ENCODE measurements around the gene ITPKB. TPM values are rescaled to one million over a fixed set of nuclear protein-coding genes. Genes with fewer than 3 reads are reported as not detected.

Gene ITPKB
- total RNA-seq, 1 experiment from 2014 or later: 9.5 TPM

GRCh38 chr1:226696547-226696946, 42.5 kb downstream of the ITPKB start:
- DNase-seq (ENCODE audit: unreplicated experiment): no peak
- no peaks in the 10 kb centered on the region for H3K9me3 Mint-ChIP-seq (ENCODE audit: unreplicated experiment)
- BruUV-seq (replicated peaks): no TSS peak
- TF ChIP-seq CTCF (IDR thresholded peaks at IDR 0.05; ENCODE audit: unreplicated experiment): no peak
- H3K4me1 Mint-ChIP-seq (ENCODE audit: insufficient read depth, unreplicated experiment): peaks cover 13% of the 10 kb centered on the region
- no peak overlapping the region for H3K4me3 Mint-ChIP-seq (ENCODE audit: unreplicated experiment)
- H3K27ac Mint-ChIP-seq (ENCODE audit: low read depth, unreplicated experiment): no peak overlapping the region
- CTCF ChIA-PET: interaction anchor here (0.6 to 2.1 kb wide), 7 partner anchors 9 to 1360 kb away, joined by 3 to 9 read pairs (median 4); no protein-coding TSS in a partner anchor
- intact Hi-C loops (cut with micrococcal nuclease): no loop called here
- H3K27me3 Mint-ChIP-seq (ENCODE audit: insufficient read depth, unreplicated experiment): no peaks in the 10 kb centered on the region
- H3K36me3 Mint-ChIP-seq (ENCODE audit: insufficient read depth, unreplicated experiment): peaks cover 4% of the 10 kb centered on the region
- POLR2A ChIA-PET: interaction anchor here (0.6 to 1.6 kb wide), 10 partner anchors 16 to 272 kb away, joined by 3 to 5 read pairs (median 3); no protein-coding TSS in a partner anchor

- peaks cover 18% of the 10 kb centered on the region for H3K4me1 Mint-ChIP-seq (ENCODE audit: insufficient read depth, unreplicated experiment)
- BruUV-seq (replicated peaks): no TSS peak
- POLR2A ChIA-PET: interaction anchor here (1.0 to 5.1 kb wide), 4 partner anchors 8 to 271 kb away, joined by 3 to 41 read pairs (median 4); no protein-coding TSS in a partner anchor
- no peak overlapping the region for H3K27ac Mint-ChIP-seq (ENCODE audit: low read depth, unreplicated experiment)
- no peaks in the 10 kb centered on the region for H3K27me3 Mint-ChIP-seq (ENCODE audit: insufficient read depth, unreplicated experiment)
- CTCF ChIA-PET: interaction anchor here (1.5 to 2.0 kb wide), 2 partner anchors 8 to 17 kb away, joined by 4 to 8 read pairs; no protein-coding TSS in a partner anchor
- H3K4me3 Mint-ChIP-seq (ENCODE audit: unreplicated experiment): no peak overlapping the region
- intact Hi-C loops (cut with micrococcal nuclease): no loop called here
- peaks cover 4% of the 10 kb centered on the region for H3K36me3 Mint-ChIP-seq (ENCODE audit: insufficient read depth, unreplicated experiment)
- DNase-seq (ENCODE audit: unreplicated experiment): no peak
- TF ChIP-seq CTCF (IDR thresholded peaks at IDR 0.05; ENCODE audit: unreplicated experiment): no peak
- H3K9me3 Mint-ChIP-seq (ENCODE audit: unreplicated experiment): no peaks in the 10 kb centered on the region
Measured at GRCh38 chr1:226695335-226695900, 43.7 kb downstream of the ITPKB start.

- Mint-ChIP-seq H3K4me1 (ENCODE audit: insufficient read depth, unreplicated experiment) (peaks cover 18% of the 10 kb centered on the region), H3K27me3 (ENCODE audit: insufficient read depth, unreplicated experiment) (no peaks in the 10 kb centered on the region), H3K9me3 (ENCODE audit: unreplicated experiment) (no peaks in the 10 kb centered on the region), H3K27ac (ENCODE audit: low read depth, unreplicated experiment) (no peak overlapping the region), H3K4me3 (ENCODE audit: unreplicated experiment) (no peak overlapping the region), H3K36me3 (ENCODE audit: insufficient read depth, unreplicated experiment) (peaks cover 4% of the 10 kb centered on the region)
- no TSS peak for BruUV-seq (replicated peaks)
- TF ChIP-seq CTCF (IDR thresholded peaks at IDR 0.05; ENCODE audit: unreplicated experiment): no peak
- POLR2A ChIA-PET: interaction anchor here (1.1 to 5.1 kb wide), 6 partner anchors 9 to 30 kb away, joined by 5 to 41 read pairs (median 5); no protein-coding TSS in a partner anchor
- DNase-seq (ENCODE audit: unreplicated experiment): no peak
- intact Hi-C loops (cut with micrococcal nuclease): no loop called here
- CTCF ChIA-PET: interaction anchor here (0.9 to 2.2 kb wide), 5 partner anchors 8 to 58 kb away, joined by 3 to 7 read pairs (median 4); no protein-coding TSS in a partner anchor
Measured at GRCh38 chr1:226692823-226693222, 46.3 kb downstream of the ITPKB start.

GRCh38 chr1:226692051-226692792, 46.9 kb downstream of the ITPKB start:
- DNase-seq (ENCODE audit: unreplicated experiment): no peak
- H3K27ac Mint-ChIP-seq (ENCODE audit: low read depth, unreplicated experiment): no peak overlapping the region
- no TSS peak for BruUV-seq (replicated peaks)
- peaks cover 4% of the 10 kb centered on the region for H3K36me3 Mint-ChIP-seq (ENCODE audit: insufficient read depth, unreplicated experiment)
- ChIA-PET POLR2A (interaction anchor here (1.1 to 5.1 kb wide), 6 partner anchors 9 to 30 kb away, joined by 5 to 41 read pairs (median 5); no protein-coding TSS in a partner anchor), CTCF (interaction anchor here (0.6 to 2.2 kb wide), 7 partner anchors 11 to 268 kb away, joined by 3 to 7 read pairs (median 4); no protein-coding TSS in a partner anchor)
- no peaks in the 10 kb centered on the region for H3K27me3 Mint-ChIP-seq (ENCODE audit: insufficient read depth, unreplicated experiment)
- no peaks in the 10 kb centered on the region for H3K9me3 Mint-ChIP-seq (ENCODE audit: unreplicated experiment)
- peaks cover 13% of the 10 kb centered on the region for H3K4me1 Mint-ChIP-seq (ENCODE audit: insufficient read depth, unreplicated experiment)
- intact Hi-C loops (cut with micrococcal nuclease): no loop called here
- no peak overlapping the region for H3K4me3 Mint-ChIP-seq (ENCODE audit: unreplicated experiment)
- TF ChIP-seq CTCF (IDR thresholded peaks at IDR 0.05; ENCODE audit: unreplicated experiment): no peak

Data from MCF 10A (cell line).